Common myeloid progenitor, CD34-positive (primary cell): ENCODE measurements around the gene CNNM3.

Source experiments
- CTCF ChIA-PET: fragments of 350-600 bp; sonication (Branson Sonifier 250); formaldehyde crosslinking; loops from one replicate; lab custom pipeline; 2021; ENCODE audit warnings: antibody characterized with exemption; lab: Charles Lee
- POLR2A ChIA-PET: fragments of 350-600 bp; sonication (Branson Sonifier 250); formaldehyde crosslinking; loops from one replicate; lab custom pipeline; 2021; ENCODE audit warnings: antibody characterized with exemption; lab: Charles Lee
- DNase-seq, 3 donors: peaks; one replicate each; pipeline versions ENCODE4 v3.0.0 to v3.0.0-alpha.2; 2013
- H3K27ac ChIP-seq, 2 experiments: 1 replicate in 1 of 2; 2 replicates in 1 of 2; pipeline ENCODE4 v1.7.0; 2013; ENCODE audit warnings: inconsistent platforms in 2 of 2, low read length in 2 of 2, mild to moderate bottlenecking in 2 of 2, low read depth in 1 of 2, moderate library complexity in 1 of 2; ENCODE audit not compliant: severe bottlenecking in 2 of 2, insufficient read depth in 1 of 2, poor library complexity in 1 of 2
- H3K27me3 ChIP-seq, 5 experiments: replicated peaks in 2 of 5; 1 replicate in 3 of 5; 2 replicates in 2 of 5; pipeline versions ENCODE4 v1.6.1 to v1.7.0; 2013; ENCODE audit warnings: low read length in 4 of 5, mild to moderate bottlenecking in 2 of 5, moderate library complexity in 2 of 5, inconsistent platforms in 1 of 5; ENCODE audit not compliant: insufficient read depth in 5 of 5, control insufficient read depth in 4 of 5
- H3K36me3 ChIP-seq, 4 experiments: 1 replicate in 2 of 4; 2 replicates in 2 of 4; pipeline versions ENCODE4 v1.6.1 to v1.7.0; 2013; ENCODE audit warnings: low read length in 3 of 4, control low read depth in 1 of 4, mild to moderate bottlenecking in 1 of 4; ENCODE audit not compliant: control insufficient read depth in 4 of 4, insufficient read depth in 4 of 4
- H3K4me1 ChIP-seq, 4 experiments: 1 replicate in 3 of 4; 2 replicates in 1 of 4; pipeline versions ENCODE4 v1.6.1 to v1.7.1; 2013; ENCODE audit warnings: low read length in 3 of 4, mild to moderate bottlenecking in 3 of 4, control low read depth in 1 of 4, inconsistent platforms in 1 of 4, moderate library complexity in 1 of 4; ENCODE audit not compliant: control insufficient read depth in 4 of 4, insufficient read depth in 4 of 4; ENCODE audit errors: control extremely low read depth in 1 of 4
- H3K4me3 ChIP-seq, 7 experiments: 1 replicate in 4 of 7; 2 replicates in 3 of 7; pipeline versions ENCODE4 v1.5.1 to v1.7.0; 2013; ENCODE audit warnings: mild to moderate bottlenecking in 7 of 7, low read length in 6 of 7, moderate library complexity in 6 of 7, inconsistent platforms in 2 of 7, low read depth in 2 of 7, control low read depth in 1 of 7; ENCODE audit not compliant: insufficient read depth in 4 of 7, control insufficient read depth in 1 of 7; ENCODE audit errors: extremely low read depth in 1 of 7
- H3K9me3 ChIP-seq, 5 experiments: 1 replicate in 4 of 5; 2 replicates in 1 of 5; pipeline versions ENCODE4 v1.6.1 to v1.7.1; 2013; ENCODE audit warnings: low read length in 4 of 5, mild to moderate bottlenecking in 2 of 5, inconsistent platforms in 1 of 5, low read depth in 1 of 5, moderate library complexity in 1 of 5; ENCODE audit not compliant: control insufficient read depth in 4 of 5, insufficient read depth in 2 of 5; ENCODE audit errors: control extremely low read depth in 1 of 5
- WGBS: methylation state at CpG from one replicate; pipeline ENCODE4 v1.1.5; 2013; ENCODE audit not compliant: insufficient coverage; 5-methylcytosine and 5-hydroxymethylcytosine counted together

The CNNM3 gene

GRCh38 chr2:96798733-96799622, 17.1 kb upstream of the CNNM3 start:
- ChIA-PET CTCF (interaction anchor here (0.7 to 2.5 kb wide), 5 partner anchors 12 to 54 kb away, joined by 3 to 34 read pairs (median 4); partner anchors contain the start of gene CNNM4), POLR2A (no interaction called here)
- H3K27me3 ChIP-seq = no peaks in the 10 kb centered on the region
- no peak for DNase-seq
- no peaks in the 10 kb centered on the region for H3K9me3 ChIP-seq
- H3K4me3 ChIP-seq = no peak overlapping the region
- H3K4me1 ChIP-seq = peaks cover 0 to 17% (median 14%) of the 10 kb centered on the region in 4 experiments
- H3K36me3 ChIP-seq = peaks cover 6 to 51% (median 25%) of the 10 kb centered on the region in 4 experiments
- H3K27ac ChIP-seq = no peak overlapping the region
- WGBS = 98% methylated on average over 16 of the region's 23 CpGs

GRCh38 chr2:96799623-96799935, 16.5 kb upstream of the CNNM3 start:
- Histone ChIP-seq H3K36me3 (peaks cover 6 to 53% (median 25%) of the 10 kb centered on the region in 4 experiments), H3K9me3 (no peaks in the 10 kb centered on the region), H3K4me1 (peaks cover 0 to 17% (median 14%) of the 10 kb centered on the region in 4 experiments), H3K27me3 (no peaks in the 10 kb centered on the region), H3K27ac (no peak overlapping the region), H3K4me3 (no peak overlapping the region)
- ChIA-PET POLR2A (no interaction called here), CTCF (interaction anchor here (0.7 to 2.5 kb wide), 8 partner anchors 12 to 150 kb away, joined by 3 to 34 read pairs (median 6); partner anchors contain the start of gene CNNM4)
- WGBS = 100% methylated on average over 3 of the region's 8 CpGs
- no peak for DNase-seq

- CTCF ChIA-PET = interaction anchor here (0.7 to 2.5 kb wide), 21 partner anchors 9 to 272 kb away, joined by 3 to 34 read pairs (median 4); partner anchors contain the start of genes CNNM3, CNNM4, KANSL3 and LMAN2L
- DNase-seq = peak; percentile 24 to 72 (median 66)
- H3K27me3 ChIP-seq = no peaks in the 10 kb centered on the region
- H3K4me1 ChIP-seq = peaks cover 0 to 17% (median 14%) of the 10 kb centered on the region in 4 experiments
- H3K36me3 ChIP-seq = peaks cover 6 to 53% (median 25%) of the 10 kb centered on the region in 4 experiments
- H3K9me3 ChIP-seq = no peaks in the 10 kb centered on the region
- no peak overlapping the region for H3K27ac ChIP-seq
- 65% methylated on average over 24 of the region's 27 CpGs for WGBS
- H3K4me3 ChIP-seq = peak overlapping the region in 3 of 7 experiments; percentile 25 to 53 (median 45)
- POLR2A ChIA-PET = interaction anchor here (1.0 kb wide), 1 partner anchor 36 kb away, joined by 5 read pairs; no protein-coding TSS in a partner anchor
These were observed 15.7 kb upstream of the CNNM3 start for GRCh38 chr2:96800061-96801004.

- Histone ChIP-seq H3K36me3 (peaks cover 6 to 53% (median 25%) of the 10 kb centered on the region in 4 experiments), H3K27me3 (no peaks in the 10 kb centered on the region), H3K9me3 (no peaks in the 10 kb centered on the region), H3K4me1 (peaks cover 0 to 17% (median 14%) of the 10 kb centered on the region in 4 experiments), H3K4me3 (peak overlapping the region in 3 of 7 experiments; percentile 25 to 53 (median 45)), H3K27ac (no peak overlapping the region)
- POLR2A ChIA-PET = interaction anchor here (1.0 kb wide), 1 partner anchor 37 kb away, joined by 5 read pairs; no protein-coding TSS in a partner anchor
- 32% methylated on average over 13 of the region's 15 CpGs for WGBS
- DNase-seq = peak; percentile 70 to 80 (median 78)
- CTCF ChIA-PET = interaction anchor here (0.7 to 2.5 kb wide), 19 partner anchors 8 to 272 kb away, joined by 3 to 34 read pairs (median 4); partner anchors contain the start of genes CNNM3, CNNM4, KANSL3 and LMAN2L
These were observed 14.9 kb upstream of the CNNM3 start for GRCh38 chr2:96801005-96801785.

- DNase-seq = no peak
- Histone ChIP-seq H3K36me3 (peaks cover 6 to 54% (median 25%) of the 10 kb centered on the region in 4 experiments), H3K4me3 (no peak overlapping the region), H3K27ac (no peak overlapping the region), H3K4me1 (peaks cover 0 to 17% (median 14%) of the 10 kb centered on the region in 4 experiments), H3K27me3 (no peaks in the 10 kb centered on the region), H3K9me3 (no peaks in the 10 kb centered on the region)
- WGBS = 92% methylated on average over 9 of the region's 10 CpGs
- ChIA-PET CTCF (interaction anchor here (0.7 to 2.5 kb wide), 9 partner anchors 8 to 245 kb away, joined by 3 to 34 read pairs (median 3); partner anchors contain the start of genes CNNM4 and LMAN2L), POLR2A (no interaction called here)
These were observed 14.1 kb upstream of the CNNM3 start for GRCh38 chr2:96801786-96802595.
